Heart right ventricle (tissue), 16 donors: ENCODE results near the gene EBI3. TPM values are rescaled to one million over a fixed set of nuclear protein-coding genes. Genes with fewer than 3 reads are reported as not detected.
"Not testable (repeated sequence)": the region's sequence is repeated elsewhere in the genome, so short reads cannot be mapped to it uniquely, and the experiment has no call there.

Experiments used
- ATAC-seq, 8 donors: fragments of 200-7000 bp; cut with Tn5 transposase; one replicate each; pipeline ENCODE4 v1.9.1; 2020; ENCODE audit warnings: mild to moderate bottlenecking in 8 of 8, moderate library complexity in 8 of 8, moderate number of reproducible peaks in 1 of 8
- DNase-seq, 2 donors: peaks; one replicate each; pipeline ENCODE4 v3.0.0-alpha.2; 2020
- H3K27ac ChIP-seq, 10 donors: fragments of 200-600 bp; sonication (generic) in 2 of 10; one replicate each; pipeline versions ENCODE4 v1.5.0 to v1.8.0; 2020 to 2022; ENCODE audit warnings: mild to moderate bottlenecking in 3 of 10
- H3K27me3 ChIP-seq, 7 donors: fragments of 200-600 bp; one replicate each; pipeline ENCODE4 v1.8.0; 2021 to 2022; ENCODE audit warnings: mild to moderate bottlenecking in 2 of 7
- H3K36me3 ChIP-seq, 9 donors: fragments of 200-600 bp; sonication (generic) in 1 of 9; one replicate each; pipeline versions ENCODE4 v1.5.0 to v1.8.0; 2020 to 2022; ENCODE audit warnings: mild to moderate bottlenecking in 2 of 9
- H3K4me1 ChIP-seq, 9 donors: fragments of 200-600 bp; sonication (generic) in 1 of 9; one replicate each; pipeline versions ENCODE4 v1.5.0 to v1.8.0; 2020 to 2022; ENCODE audit warnings: mild to moderate bottlenecking in 4 of 9
- H3K4me3 ChIP-seq, 10 donors: fragments of 200-600 bp; sonication (generic) in 2 of 10; one replicate each; pipeline versions ENCODE4 v1.5.0 to v1.8.0; 2020 to 2022; ENCODE audit warnings: mild to moderate bottlenecking in 7 of 10, moderate library complexity in 2 of 10
- H3K9me3 ChIP-seq, 11 donors: fragments of 200-600 bp in 10 of 11; sonication (generic) in 2 of 11; one replicate each; pipeline versions ENCODE4 v1.5.0 to v1.8.0; 2013 to 2022; ENCODE audit warnings: mild to moderate bottlenecking in 2 of 11, control low read depth in 1 of 11, moderate library complexity in 1 of 11
- WGBS, 2 donors: extraction: QIAGEN DNeasy Blood & Tissue Kit; methylation state at CpG; one replicate each; pipeline ENCODE4 v1.1.7; 2013; ENCODE audit warnings: inconsistent platforms in 1 of 2; 5-methylcytosine and 5-hydroxymethylcytosine counted together
- intact Hi-C, 10 donors: fragments of 100-400 bp; cut with DNase I; formaldehyde crosslinking; loops; one replicate each; pipeline versions ENCODE4 v1.11.1 to v1.14.2; 2022
- polyA plus RNA-seq, 2 donors: library from polyadenylated mRNA; stranded (reverse); fragments of 200-250 nt; gene quantifications; one replicate each; pipeline ENCODE4 v1.2.3, GENCODE V29; 2013
- total RNA-seq, 10 donors: library from RNA; stranded (reverse); fragmentation: NEBNext Ultra II Directional in 3 of 10; extraction: Animal tissue kit (Norgen Biotek cat#: 25700) in 3 of 10; gene quantifications; one replicate each; pipeline versions ENCODE4 v1.2.1 to v1.2.4, GENCODE V29; 2021 to 2023
- TF ChIP-seq, protein P1 (sequence below), 9 donors: fragments of 200-600 bp; sonication (generic) in 2 of 9; IDR thresholded peaks; one replicate each; pipeline versions ENCODE4 v1.5.0 to v1.8.0; 2021 to 2022; ENCODE audit warnings: antibody characterized with exemption in 9 of 9, mild to moderate bottlenecking in 5 of 9, moderate library complexity in 1 of 9
- donor health status: Arrhythmogenic right ventricular cardiomyopathy.
- donor health status: ischemic (EF 13 %, LVEDD 7.1; RV severe dilation, severe dysfunction).
- donor health status: healthy with polysubstance abuse.
- donor health status: DM: no; HTN: yes; CAD: no.
- donor health status: DM: no; HTN: no; CAD: no.
- donor health status: ischemic (EF 25% LVEDD 6.9; RV normal size, moderate dysfunction).
- donor health status: ischemic (EF 25% LVEDD 5.7; RV mildly dilated, moderate dysfunction).
- donor health status: healthy.
- donor health status: DM: yes; HTN: yes; CAD: no.
- donor health status: Ischemic cardiomyopathy.
- donor health status: ischemic (EF 35%, LVEDD 5.7; RV mildly dilated, moderate dysfunction).
- donor health status: nonischemic (EF 11% LVEDD 7.7; RV severe dilation, severe dysfunction).
- donor health status: DM: yes; HTN: yes; CAD: no.
- donor health status: PGD.
- donor health status: ischemic (EF 29% LVEDD 5.4; RV normal size, mild dysfunction).
- donor health status: nonischemic (EF 23%, LVEDD 6.1; RV moderate dilation, normal function).

The EBI3 gene
- total and polyA plus RNA-seq, 12 donors = 0.49 to 2.4 (median 0.81) TPM; not detected in 4

DNA sequence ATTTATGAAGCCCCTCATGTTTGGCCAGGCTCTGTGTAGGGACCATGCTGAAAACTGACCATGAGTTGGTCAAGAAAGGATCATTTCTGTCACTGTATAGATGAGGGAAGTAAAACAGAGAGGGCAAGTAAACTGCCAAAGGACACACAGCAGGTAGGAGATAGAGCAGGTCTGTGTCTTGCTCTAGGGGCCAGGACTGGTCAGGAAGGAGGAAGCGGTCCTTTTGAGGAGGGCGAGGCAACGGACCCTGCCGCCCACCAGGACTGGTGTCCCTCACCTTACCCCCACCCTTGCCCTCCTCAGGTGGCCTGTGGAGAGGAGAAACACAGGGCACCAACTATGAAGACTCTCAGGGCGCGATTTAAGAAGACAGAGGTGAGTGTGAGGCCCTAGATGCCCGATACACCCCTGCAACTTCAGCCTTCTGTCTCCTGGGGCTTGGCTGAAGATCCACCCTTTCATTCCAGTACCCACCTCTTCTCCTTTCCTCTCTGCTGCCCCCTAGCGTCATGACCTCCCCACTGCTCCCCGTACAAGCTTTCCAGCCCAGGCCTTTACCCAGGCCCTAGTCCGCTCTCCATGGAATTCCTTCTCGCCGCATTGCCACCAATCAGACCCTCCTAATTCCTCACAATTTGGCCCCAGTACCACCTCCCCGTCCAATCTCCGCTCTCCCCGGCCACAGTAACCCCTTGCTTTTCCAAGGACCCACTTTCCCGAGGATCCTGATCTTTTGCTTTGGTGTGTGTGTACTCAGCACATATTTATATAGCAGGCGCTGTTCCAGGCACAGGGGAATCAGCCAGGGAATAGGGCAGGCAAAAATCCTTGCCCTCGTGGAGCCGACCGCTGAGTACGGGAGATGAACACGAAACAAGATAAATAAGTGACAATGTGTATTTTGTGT lies 43.0 kb upstream of the EBI3 start:
- intact Hi-C loops = no loop called here
- 32 to 40% methylated on average over 20 to 22 of the region's 22 CpGs for WGBS, 2 donors
- ATAC-seq (peak in 7 of 8 donors; percentile 29 to 60 (median 44)), DNase-seq (peak; percentile 65 to 75)
- Histone ChIP-seq H3K9me3 (no peaks in the 10 kb centered on the region), H3K4me3 (no peak overlapping the region), H3K4me1 (peaks cover 0 to 25% (median 14%) of the 10 kb centered on the region in 9 donors), H3K27me3 (no peaks in the 10 kb centered on the region), H3K27ac (no peak overlapping the region), H3K36me3 (no peaks in the 10 kb centered on the region)
- TF ChIP-seq, protein P1, sequence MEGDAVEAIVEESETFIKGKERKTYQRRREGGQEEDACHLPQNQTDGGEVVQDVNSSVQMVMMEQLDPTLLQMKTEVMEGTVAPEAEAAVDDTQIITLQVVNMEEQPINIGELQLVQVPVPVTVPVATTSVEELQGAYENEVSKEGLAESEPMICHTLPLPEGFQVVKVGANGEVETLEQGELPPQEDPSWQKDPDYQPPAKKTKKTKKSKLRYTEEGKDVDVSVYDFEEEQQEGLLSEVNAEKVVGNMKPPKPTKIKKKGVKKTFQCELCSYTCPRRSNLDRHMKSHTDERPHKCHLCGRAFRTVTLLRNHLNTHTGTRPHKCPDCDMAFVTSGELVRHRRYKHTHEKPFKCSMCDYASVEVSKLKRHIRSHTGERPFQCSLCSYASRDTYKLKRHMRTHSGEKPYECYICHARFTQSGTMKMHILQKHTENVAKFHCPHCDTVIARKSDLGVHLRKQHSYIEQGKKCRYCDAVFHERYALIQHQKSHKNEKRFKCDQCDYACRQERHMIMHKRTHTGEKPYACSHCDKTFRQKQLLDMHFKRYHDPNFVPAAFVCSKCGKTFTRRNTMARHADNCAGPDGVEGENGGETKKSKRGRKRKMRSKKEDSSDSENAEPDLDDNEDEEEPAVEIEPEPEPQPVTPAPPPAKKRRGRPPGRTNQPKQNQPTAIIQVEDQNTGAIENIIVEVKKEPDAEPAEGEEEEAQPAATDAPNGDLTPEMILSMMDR (IDR thresholded peaks at IDR 0.05) = peak; percentile 46 to 83 (median 67)

DNA sequence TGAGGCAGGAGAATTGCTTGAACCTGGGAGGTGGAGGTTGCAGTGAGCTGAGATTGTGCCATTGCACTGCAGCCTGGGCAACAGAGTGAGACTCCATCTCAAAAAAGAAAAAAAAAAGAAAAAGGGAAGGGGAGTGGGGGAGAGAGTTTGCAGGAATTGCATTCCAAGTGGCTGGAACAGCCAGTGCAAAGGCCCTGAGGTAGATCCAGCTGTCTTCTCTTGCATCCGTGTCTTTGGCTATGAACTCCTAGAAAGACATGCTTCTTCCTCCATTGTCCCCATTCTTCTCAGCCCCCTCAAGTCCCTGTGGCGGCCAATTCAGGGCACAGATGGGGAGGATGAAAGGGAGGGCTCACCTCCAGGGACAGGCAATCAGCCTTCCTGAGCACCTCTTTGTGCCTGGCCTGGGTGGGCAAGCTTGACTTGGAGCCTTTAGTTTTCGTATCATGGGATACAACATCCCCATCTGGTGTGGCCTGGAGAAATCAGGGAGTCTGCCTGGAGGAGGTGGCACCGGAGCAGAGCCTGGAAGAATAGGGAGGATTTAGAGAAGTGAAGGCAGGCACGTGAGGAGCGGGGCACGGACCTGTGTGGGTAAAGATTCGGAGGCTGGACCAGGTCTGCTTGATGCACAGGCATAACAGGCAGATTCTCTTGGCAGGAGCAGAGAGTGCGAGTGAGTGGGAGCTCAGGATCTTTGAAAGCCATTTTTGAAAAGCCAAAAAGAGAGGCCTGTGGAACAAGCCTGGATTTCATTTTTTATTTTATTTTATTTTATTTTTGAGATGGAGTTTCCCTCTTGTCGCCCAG lies 41.8 kb upstream of the EBI3 start:
- 88 to 91% methylated on average over 10 of the region's 10 CpGs for WGBS, 2 donors

DNA sequence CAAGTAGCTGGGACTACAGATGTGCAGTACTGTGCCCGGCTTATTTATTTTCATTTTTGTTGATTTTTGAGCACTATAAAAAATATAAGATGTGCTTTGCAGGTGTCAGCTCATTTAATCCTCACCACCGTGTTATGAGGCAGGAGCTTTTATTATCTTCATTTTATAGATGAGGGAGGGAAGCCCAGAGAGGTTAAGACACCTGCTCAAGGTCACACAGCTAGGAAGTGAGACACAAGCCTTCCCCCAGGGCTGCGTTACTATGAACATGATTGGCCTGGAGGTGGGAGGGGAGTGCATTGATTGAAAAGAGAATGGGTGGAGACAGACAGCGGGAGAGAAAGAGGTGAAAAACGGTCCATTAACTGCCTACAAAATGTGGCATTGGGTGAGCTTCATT lies 39.7 kb upstream of the EBI3 start:
- H3K4me3 ChIP-seq = no peak overlapping the region
- WGBS, 2 donors = 71 to 80% methylated on average over 5 of the region's 5 CpGs
- intact Hi-C loops = no loop called here
- no peak overlapping the region for H3K27ac ChIP-seq
- no peaks in the 10 kb centered on the region for H3K36me3 ChIP-seq
- TF ChIP-seq, protein P1 (IDR thresholded peaks at IDR 0.05) = no peak
- peaks cover 0 to 6% (median 0%) of the 10 kb centered on the region in 9 donors for H3K4me1 ChIP-seq
- no peak for DNase-seq
- peaks cover 0 to 24% (median 14%) of the 10 kb centered on the region in 7 donors for H3K27me3 ChIP-seq
- no peaks in the 10 kb centered on the region for H3K9me3 ChIP-seq
- ATAC-seq = no peak

More for the DNA sequence above, 41.8 kb upstream of the EBI3 start:
- H3K4me3 ChIP-seq = no peak overlapping the region
- H3K27ac ChIP-seq = no peak overlapping the region
- no peak for DNase-seq
- H3K27me3 ChIP-seq = peaks cover 0 to 6% (median 0%) of the 10 kb centered on the region in 7 donors
- intact Hi-C loops = no loop called here
- H3K36me3 ChIP-seq = no peaks in the 10 kb centered on the region
- TF ChIP-seq, protein P1 (IDR thresholded peaks at IDR 0.05) = no peak
- no peaks in the 10 kb centered on the region for H3K9me3 ChIP-seq
- ATAC-seq = no peak
- peaks cover 0 to 18% (median 7%) of the 10 kb centered on the region in 9 donors for H3K4me1 ChIP-seq

DNA sequence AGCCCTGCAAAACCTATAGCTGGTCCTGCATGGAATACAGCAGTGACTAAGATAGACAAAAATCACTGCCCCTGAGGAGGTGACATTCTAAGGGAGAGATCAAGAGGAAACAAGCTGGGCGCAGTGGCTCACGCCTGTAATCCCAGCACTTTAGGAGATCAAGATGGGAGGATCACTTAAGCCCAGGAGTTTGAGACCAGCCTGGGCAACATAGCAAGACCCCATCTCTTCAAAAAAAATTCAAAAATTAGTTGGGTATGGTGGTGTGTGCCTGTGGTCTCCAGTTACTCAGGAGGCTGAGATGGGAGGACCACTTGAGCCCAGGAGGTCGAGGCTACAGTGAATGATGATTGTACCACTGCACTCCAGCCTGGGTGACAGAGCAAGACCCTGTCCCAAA lies 36.8 kb upstream of the EBI3 start:
- H3K4me1 ChIP-seq, H3K4me3 ChIP-seq, H3K9me3 ChIP-seq, DNase-seq, ATAC-seq, H3K36me3 ChIP-seq, intact Hi-C loops, H3K27ac ChIP-seq: not testable (repeated sequence)
- H3K27me3 ChIP-seq = peaks cover 13 to 51% (median 42%) of the 10 kb centered on the region in 7 donors
- 84 to 91% methylated on average over 3 of the region's 3 CpGs for WGBS, 2 donors
